ENCODE measurements around the gene LRRC74B. TPM values are rescaled to one million over a fixed set of nuclear protein-coding genes. Genes with fewer than 3 reads are reported as not detected.
"Not testable (repeated sequence)": the region's sequence is repeated elsewhere in the genome, so short reads cannot be mapped to it uniquely, and the experiment has no call there.

The LRRC74B gene
- total and polyA plus RNA-seq, 12 donors, result not detected

DNA sequence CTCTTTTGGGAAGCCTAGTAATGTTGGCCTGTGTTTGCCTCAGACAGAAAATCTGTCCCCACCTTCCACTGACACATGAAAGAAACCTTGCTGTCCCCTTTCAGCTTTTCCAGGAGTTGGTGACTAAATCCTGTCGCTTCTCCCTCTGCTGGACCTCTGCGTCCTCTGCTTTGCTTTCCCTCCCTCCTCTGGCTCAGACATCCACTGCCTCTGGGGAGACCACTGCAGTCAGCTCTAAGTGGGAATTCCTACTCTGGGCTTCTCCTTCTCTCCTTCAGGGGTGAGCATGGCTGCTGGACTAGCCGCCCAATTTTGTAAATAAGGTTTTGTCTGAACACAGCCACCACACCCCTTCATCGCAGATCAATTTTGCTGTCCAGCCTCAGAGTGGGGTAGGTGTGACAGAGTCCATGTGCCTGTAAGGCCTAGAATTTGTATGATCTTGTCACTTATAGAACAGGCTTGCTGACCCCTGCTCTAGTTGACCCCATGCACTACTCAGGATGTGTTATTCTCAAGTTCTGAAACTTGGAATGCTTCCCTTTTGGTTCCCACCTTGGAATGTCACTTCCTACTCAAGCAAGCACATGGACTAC lies 23.0 kb downstream of the LRRC74B start:
- Histone ChIP-seq H3K4me3 (no peak overlapping the region), H3K9me3 (no peaks in the 10 kb centered on the region), H3K27me3 (no peaks in the 10 kb centered on the region), H3K4me1 (no peaks in the 10 kb centered on the region), H3K27ac (no peak overlapping the region), H3K36me3 (no peaks in the 10 kb centered on the region)
- DNase-seq (no peak), ATAC-seq (no peak)
- TF ChIP-seq, protein P1, sequence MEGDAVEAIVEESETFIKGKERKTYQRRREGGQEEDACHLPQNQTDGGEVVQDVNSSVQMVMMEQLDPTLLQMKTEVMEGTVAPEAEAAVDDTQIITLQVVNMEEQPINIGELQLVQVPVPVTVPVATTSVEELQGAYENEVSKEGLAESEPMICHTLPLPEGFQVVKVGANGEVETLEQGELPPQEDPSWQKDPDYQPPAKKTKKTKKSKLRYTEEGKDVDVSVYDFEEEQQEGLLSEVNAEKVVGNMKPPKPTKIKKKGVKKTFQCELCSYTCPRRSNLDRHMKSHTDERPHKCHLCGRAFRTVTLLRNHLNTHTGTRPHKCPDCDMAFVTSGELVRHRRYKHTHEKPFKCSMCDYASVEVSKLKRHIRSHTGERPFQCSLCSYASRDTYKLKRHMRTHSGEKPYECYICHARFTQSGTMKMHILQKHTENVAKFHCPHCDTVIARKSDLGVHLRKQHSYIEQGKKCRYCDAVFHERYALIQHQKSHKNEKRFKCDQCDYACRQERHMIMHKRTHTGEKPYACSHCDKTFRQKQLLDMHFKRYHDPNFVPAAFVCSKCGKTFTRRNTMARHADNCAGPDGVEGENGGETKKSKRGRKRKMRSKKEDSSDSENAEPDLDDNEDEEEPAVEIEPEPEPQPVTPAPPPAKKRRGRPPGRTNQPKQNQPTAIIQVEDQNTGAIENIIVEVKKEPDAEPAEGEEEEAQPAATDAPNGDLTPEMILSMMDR (IDR thresholded peaks at IDR 0.05), result no peak
- 66 to 69% methylated on average over 4 of the region's 4 CpGs for WGBS, 2 donors
- intact Hi-C loops (cut with DNase I), result no loop called here

DNA sequence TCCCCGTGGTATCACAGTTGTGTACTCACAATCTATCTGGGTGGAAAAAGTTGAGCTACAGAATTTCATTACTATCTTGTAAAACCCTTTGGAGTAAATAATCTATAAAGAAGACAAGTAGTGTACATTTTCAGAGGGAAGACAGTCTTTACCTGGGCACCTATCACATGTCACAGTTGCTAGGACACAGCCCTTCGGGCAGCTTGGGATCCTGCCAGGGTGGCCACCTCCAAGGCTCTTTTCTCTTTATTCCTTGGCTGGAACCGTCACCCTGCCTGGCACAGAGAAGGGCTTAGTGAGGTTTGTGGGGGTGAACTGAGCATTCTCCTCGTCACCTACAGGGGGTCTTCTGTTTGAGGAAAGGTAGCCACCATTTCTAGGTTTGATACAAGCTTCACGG lies 23.6 kb downstream of the LRRC74B start:
- TF ChIP-seq, protein P1 (IDR thresholded peaks at IDR 0.05), result no peak
- Histone ChIP-seq H3K4me1 (no peaks in the 10 kb centered on the region), H3K27me3 (no peaks in the 10 kb centered on the region), H3K9me3 (no peaks in the 10 kb centered on the region), H3K27ac (no peak overlapping the region), H3K4me3 (no peak overlapping the region), H3K36me3 (no peaks in the 10 kb centered on the region)
- no peak for DNase-seq
- ATAC-seq, result no peak
- intact Hi-C loops (cut with DNase I), result no loop called here
- WGBS, 2 donors, result 65 to 66% methylated on average over 5 of the region's 5 CpGs

DNA sequence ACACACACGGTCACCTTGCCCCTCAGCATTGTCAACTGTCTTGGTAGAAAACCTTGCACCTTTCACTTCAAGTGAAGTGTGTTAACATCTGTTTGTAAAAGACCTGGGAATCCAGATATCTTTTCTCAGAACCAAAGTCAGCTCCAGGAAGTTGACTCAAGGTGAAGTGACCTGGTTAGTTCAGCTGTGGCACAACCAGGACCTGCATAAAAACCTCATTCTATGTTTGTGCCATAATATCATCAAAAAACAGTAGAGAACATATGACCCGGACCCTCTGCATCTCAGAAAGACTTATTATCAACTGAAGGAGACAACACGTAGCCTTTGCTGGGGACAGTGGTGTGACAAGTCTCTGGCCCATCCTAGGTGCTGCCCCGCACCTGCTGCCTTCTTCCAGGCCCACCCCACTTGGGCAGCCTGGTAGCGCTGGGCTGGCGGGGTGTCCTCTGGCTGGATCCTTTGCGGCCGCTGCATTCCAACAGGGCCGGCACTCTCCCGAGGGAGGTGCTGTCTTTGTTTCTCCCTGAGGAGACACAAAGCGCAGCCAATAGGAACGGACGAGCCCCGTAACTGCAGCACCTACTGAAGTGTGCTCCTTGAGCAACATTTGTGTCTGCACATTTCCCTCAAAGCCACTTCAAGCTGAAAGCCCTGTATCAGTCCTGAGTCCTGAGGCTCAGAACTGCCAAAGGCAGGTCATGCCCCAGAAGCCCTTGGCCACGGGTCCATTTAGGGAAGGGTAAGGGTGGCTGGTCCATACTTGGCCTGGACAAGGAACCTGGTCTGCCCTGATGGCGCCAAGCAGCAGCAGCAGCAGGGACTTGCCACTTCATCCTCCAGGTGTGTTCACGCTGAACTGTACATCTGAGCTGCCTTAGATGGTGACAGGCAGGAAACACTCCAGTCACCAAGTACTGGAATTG lies 25.2 kb downstream of the LRRC74B start:
- Histone ChIP-seq H3K4me3 (no peak overlapping the region), H3K4me1 (no peaks in the 10 kb centered on the region), H3K9me3 (no peaks in the 10 kb centered on the region), H3K27me3 (no peaks in the 10 kb centered on the region), H3K27ac (no peak overlapping the region), H3K36me3 (no peaks in the 10 kb centered on the region)
- TF ChIP-seq, protein P1 (IDR thresholded peaks at IDR 0.05), result no peak
- ATAC-seq (no peak), DNase-seq (no peak)
- intact Hi-C loops (cut with DNase I), result loop anchor here in 1 of 10 donors (10.0 kb wide), 1 partner anchor 176 kb away; no protein-coding TSS in a partner anchor
- 86 to 87% methylated on average over 17 of the region's 17 CpGs for WGBS, 2 donors

DNA sequence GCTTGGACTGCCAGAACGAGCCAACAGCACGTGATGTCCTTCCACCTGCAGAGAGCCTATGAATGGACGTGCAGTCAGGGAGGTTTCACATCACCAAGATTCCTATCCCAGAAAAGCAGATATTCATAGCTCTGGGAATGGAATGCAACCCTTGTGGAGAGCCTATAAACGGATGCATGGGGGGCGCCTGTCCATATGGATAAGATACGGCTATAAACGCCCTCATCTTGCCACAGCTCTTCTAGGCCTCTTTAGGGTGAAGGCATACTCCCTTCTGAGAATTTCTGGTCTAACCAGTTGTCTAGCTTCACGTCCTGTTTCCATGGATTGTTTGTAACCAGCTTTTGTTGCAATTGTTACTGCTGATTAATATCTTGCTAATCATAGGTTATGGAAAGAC lies 26.1 kb downstream of the LRRC74B start:
- H3K4me3 ChIP-seq, H3K36me3 ChIP-seq, DNase-seq, H3K27ac ChIP-seq, ATAC-seq, H3K9me3 ChIP-seq, H3K4me1 ChIP-seq, H3K27me3 ChIP-seq: not testable (repeated sequence)
- intact Hi-C loops (cut with DNase I), result loop anchor here in 1 of 10 donors (10.0 kb wide), 1 partner anchor 177 kb away; no protein-coding TSS in a partner anchor
- 77% methylated on average over 8 of the region's 8 CpGs for WGBS, 2 donors

All from heart right ventricle (tissue), 16 donors.